Measurements from ENCODE around the gene SLC35F1. TPM values are rescaled to one million over a fixed set of nuclear protein-coding genes. Genes with fewer than 3 reads are reported as not detected.

Gene SLC35F1
- polyA plus RNA-seq, 1 donor (not counting 4 experiments of a cell fraction or from before 2014, with no cell fraction given): not detected

DNA sequence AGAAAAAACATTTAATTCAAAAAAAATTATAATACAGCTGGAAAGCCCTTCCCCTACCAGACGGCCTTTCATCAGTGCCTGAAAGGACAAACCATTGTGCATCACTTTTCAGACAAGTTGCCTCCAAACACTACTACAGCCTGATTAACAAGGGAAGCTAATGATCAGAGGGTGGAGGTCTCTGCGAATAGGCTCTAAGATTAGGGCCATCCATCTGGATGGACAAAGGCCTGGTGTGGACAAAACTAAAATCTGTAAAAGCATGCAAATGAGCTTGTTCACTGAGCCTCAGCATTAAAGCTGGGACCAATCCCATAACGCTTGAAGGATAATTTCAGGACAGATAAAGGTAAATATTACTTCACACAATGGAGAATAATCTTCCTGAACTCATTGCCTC, 412.4 kb downstream of the SLC35F1 start:
- Histone ChIP-seq H3K79me2 (ENCODE audit: control insufficient read depth, insufficient read depth, low read length) (no peaks in the 10 kb centered on the region), H3K4me3 (ENCODE audit: control insufficient read depth in 2 of 3, extremely low read depth in 1 of 3, insufficient read depth in 2 of 3, low read depth in 1 of 3, low read length in 3 of 3) (no peak overlapping the region), H3K36me3 (ENCODE audit: control insufficient read depth in 2 of 2, extremely low read depth in 1 of 2, insufficient read depth in 2 of 2, low read length in 2 of 2) (no peaks in the 10 kb centered on the region), H3K4me2 (ENCODE audit: control insufficient read depth, extremely low read depth, insufficient read depth, low read depth, low read length) (no peak overlapping the region), H3K9me1 (ENCODE audit: control insufficient read depth, extremely low read depth, insufficient read depth, low read length) (no peaks in the 10 kb centered on the region), H3K9me3 (ENCODE audit: control insufficient read depth, low read depth, low read length) (no peaks in the 10 kb centered on the region), H3K9ac (ENCODE audit: control insufficient read depth, extremely low read depth, insufficient read depth, low read length) (no peak overlapping the region), H4K20me1 (ENCODE audit: control insufficient read depth, extremely low read depth, insufficient read depth, low read length) (no peaks in the 10 kb centered on the region), H2AFZ (ENCODE audit: control insufficient read depth, low read length) (no peak overlapping the region), H3K27ac (ENCODE audit: control insufficient read depth, insufficient read depth, low read length) (no peak overlapping the region), H3K4me1 (ENCODE audit: control insufficient read depth, extremely low read depth, insufficient read depth, low read length) (no peaks in the 10 kb centered on the region), H3K27me3 (ENCODE audit: control insufficient read depth, extremely low read depth, insufficient read depth, low read length) (no peaks in the 10 kb centered on the region)
- DNase-seq (ENCODE audit: low read depth, low spot score): no peak
- dilution Hi-C loops (cut with MboI; ENCODE audit: extremely low pct_ligation_motif_present, low sequenced_read_pairs): no loop called here
- TF ChIP-seq, protein P1, sequence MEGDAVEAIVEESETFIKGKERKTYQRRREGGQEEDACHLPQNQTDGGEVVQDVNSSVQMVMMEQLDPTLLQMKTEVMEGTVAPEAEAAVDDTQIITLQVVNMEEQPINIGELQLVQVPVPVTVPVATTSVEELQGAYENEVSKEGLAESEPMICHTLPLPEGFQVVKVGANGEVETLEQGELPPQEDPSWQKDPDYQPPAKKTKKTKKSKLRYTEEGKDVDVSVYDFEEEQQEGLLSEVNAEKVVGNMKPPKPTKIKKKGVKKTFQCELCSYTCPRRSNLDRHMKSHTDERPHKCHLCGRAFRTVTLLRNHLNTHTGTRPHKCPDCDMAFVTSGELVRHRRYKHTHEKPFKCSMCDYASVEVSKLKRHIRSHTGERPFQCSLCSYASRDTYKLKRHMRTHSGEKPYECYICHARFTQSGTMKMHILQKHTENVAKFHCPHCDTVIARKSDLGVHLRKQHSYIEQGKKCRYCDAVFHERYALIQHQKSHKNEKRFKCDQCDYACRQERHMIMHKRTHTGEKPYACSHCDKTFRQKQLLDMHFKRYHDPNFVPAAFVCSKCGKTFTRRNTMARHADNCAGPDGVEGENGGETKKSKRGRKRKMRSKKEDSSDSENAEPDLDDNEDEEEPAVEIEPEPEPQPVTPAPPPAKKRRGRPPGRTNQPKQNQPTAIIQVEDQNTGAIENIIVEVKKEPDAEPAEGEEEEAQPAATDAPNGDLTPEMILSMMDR (optimal IDR thresholded peaks at IDR 0.05 in 1 of 3, IDR thresholded peaks at IDR 0.05 in 1 of 3, conservative IDR thresholded peaks at IDR 0.05 in 1 of 3; ENCODE audit: extremely low read depth in 1 of 3, insufficient read depth in 2 of 3, low read length in 3 of 3): no peak
- TF ChIP-seq EZH2 (IDR thresholded peaks at IDR 0.05; ENCODE audit: low read length): no peak
- FAIRE-seq: no peak

DNA sequence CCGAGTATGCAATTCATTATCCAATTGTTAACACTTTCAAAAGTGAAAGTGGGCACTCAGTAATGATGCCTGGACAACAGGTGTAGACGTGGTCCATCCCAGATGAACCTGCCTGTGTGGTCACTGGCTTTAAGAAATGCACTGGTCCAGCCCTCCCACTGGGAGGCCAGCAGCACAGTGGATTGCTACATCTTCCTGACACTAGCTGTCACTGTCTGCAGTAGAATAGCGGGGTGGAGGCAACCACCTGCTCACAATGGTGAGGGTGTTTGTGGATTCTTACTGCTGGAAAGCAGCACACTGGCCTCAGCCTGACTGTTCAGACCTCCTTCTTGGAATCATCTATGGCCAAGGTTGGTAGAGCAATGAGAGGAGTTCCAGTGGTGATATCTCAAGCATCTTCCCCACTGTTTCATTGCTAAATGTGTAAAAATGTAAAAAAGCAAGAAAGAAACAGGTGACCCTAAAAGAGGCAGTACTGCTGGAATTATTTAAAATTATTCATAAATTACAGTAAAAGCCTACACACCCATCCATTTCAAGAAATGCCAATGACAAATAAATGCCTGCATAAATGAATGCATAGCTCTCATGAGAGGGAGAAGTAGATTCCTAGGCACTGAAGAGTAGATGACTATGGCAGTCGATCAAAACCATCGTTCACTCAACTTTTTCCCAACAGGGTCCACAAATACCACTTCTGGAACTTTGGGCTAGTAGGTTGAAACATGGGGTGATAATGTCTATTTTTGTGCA, 413.0 kb downstream of the SLC35F1 start:
- DNase-seq (ENCODE audit: low read depth, low spot score) (no peak), FAIRE-seq (no peak)
- Histone ChIP-seq H4K20me1 (ENCODE audit: control insufficient read depth, extremely low read depth, insufficient read depth, low read length) (no peaks in the 10 kb centered on the region), H3K36me3 (ENCODE audit: control insufficient read depth in 2 of 2, extremely low read depth in 1 of 2, insufficient read depth in 2 of 2, low read length in 2 of 2) (no peaks in the 10 kb centered on the region), H3K4me3 (ENCODE audit: control insufficient read depth in 2 of 3, extremely low read depth in 1 of 3, insufficient read depth in 2 of 3, low read depth in 1 of 3, low read length in 3 of 3) (no peak overlapping the region), H3K27me3 (ENCODE audit: control insufficient read depth, extremely low read depth, insufficient read depth, low read length) (no peaks in the 10 kb centered on the region), H3K4me2 (ENCODE audit: control insufficient read depth, extremely low read depth, insufficient read depth, low read depth, low read length) (no peak overlapping the region), H2AFZ (ENCODE audit: control insufficient read depth, low read length) (no peak overlapping the region), H3K9me1 (ENCODE audit: control insufficient read depth, extremely low read depth, insufficient read depth, low read length) (no peaks in the 10 kb centered on the region), H3K4me1 (ENCODE audit: control insufficient read depth, extremely low read depth, insufficient read depth, low read length) (no peaks in the 10 kb centered on the region), H3K79me2 (ENCODE audit: control insufficient read depth, insufficient read depth, low read length) (no peaks in the 10 kb centered on the region), H3K9ac (ENCODE audit: control insufficient read depth, extremely low read depth, insufficient read depth, low read length) (no peak overlapping the region), H3K9me3 (ENCODE audit: control insufficient read depth, low read depth, low read length) (no peaks in the 10 kb centered on the region), H3K27ac (ENCODE audit: control insufficient read depth, insufficient read depth, low read length) (no peak overlapping the region)
- no peak for TF ChIP-seq EZH2 (IDR thresholded peaks at IDR 0.05; ENCODE audit: low read length)
- TF ChIP-seq, protein P1 (optimal IDR thresholded peaks at IDR 0.05 in 1 of 3, IDR thresholded peaks at IDR 0.05 in 1 of 3, conservative IDR thresholded peaks at IDR 0.05 in 1 of 3; ENCODE audit: extremely low read depth in 1 of 3, insufficient read depth in 2 of 3, low read length in 3 of 3): no peak
- dilution Hi-C loops (cut with MboI; ENCODE audit: extremely low pct_ligation_motif_present, low sequenced_read_pairs): no loop called here
